22Rv1 (cell line): Measurements from ENCODE around the gene LPO.

ENCODE experiments used
- H3K27ac ChIP-seq: fragments of 450-650 bp; 2 replicates; pipeline ENCODE4 v1.5.1; 2017
- ZFX ChIP-seq: fragments of 450-650 bp; IDR thresholded peaks from 2 replicates; pipeline ENCODE4 v1.6.1; 2017; ENCODE audit warnings: antibody characterized with exemption, borderline replicate concordance
- TF ChIP-seq, protein P1 (sequence below): fragments of 450-650 bp; IDR thresholded peaks from 2 replicates; pipeline ENCODE4 v1.5.1; 2017; ENCODE audit warnings: mild to moderate bottlenecking

LPO gene

DNA sequence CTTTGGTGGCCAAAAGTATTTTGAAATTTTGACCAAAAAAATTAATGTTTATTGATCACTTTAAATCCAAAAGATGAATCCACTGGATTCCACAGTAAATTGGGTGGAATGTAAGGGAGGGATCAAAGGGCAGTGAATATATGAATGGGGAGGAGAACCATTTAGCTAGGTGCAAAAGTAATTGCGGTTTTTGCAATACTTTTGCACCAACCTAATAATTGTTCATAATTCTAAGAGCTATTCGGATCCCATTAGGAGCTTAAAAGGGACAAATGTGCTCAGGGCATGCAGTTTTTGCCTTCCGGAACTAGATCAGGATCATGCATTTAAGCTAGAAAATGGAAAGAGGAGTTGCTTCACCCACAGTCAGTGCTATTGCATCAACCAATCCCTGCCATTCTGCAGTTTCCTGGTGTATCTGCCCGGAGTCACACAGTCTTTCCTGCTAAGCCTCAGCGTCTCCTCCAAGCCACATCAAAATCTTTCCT is at the start of gene LPO:
Gene LPO, plus strand, starts transcription at position 438 of the 488 bp plus-strand sequence. CDS start 4,396 bp downstream, outside the sequence.
- TF ChIP-seq, protein P1, sequence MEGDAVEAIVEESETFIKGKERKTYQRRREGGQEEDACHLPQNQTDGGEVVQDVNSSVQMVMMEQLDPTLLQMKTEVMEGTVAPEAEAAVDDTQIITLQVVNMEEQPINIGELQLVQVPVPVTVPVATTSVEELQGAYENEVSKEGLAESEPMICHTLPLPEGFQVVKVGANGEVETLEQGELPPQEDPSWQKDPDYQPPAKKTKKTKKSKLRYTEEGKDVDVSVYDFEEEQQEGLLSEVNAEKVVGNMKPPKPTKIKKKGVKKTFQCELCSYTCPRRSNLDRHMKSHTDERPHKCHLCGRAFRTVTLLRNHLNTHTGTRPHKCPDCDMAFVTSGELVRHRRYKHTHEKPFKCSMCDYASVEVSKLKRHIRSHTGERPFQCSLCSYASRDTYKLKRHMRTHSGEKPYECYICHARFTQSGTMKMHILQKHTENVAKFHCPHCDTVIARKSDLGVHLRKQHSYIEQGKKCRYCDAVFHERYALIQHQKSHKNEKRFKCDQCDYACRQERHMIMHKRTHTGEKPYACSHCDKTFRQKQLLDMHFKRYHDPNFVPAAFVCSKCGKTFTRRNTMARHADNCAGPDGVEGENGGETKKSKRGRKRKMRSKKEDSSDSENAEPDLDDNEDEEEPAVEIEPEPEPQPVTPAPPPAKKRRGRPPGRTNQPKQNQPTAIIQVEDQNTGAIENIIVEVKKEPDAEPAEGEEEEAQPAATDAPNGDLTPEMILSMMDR, result no peak
- TF ChIP-seq ZFX, result no peak
- no peak within 1 kb of the TSS for H3K27ac ChIP-seq

- no peak for TF ChIP-seq ZFX
- TF ChIP-seq, protein P1, result no peak
Measured at GRCh38 chr17:58189436-58190146, 48.8 kb upstream of the LPO start.

DNA sequence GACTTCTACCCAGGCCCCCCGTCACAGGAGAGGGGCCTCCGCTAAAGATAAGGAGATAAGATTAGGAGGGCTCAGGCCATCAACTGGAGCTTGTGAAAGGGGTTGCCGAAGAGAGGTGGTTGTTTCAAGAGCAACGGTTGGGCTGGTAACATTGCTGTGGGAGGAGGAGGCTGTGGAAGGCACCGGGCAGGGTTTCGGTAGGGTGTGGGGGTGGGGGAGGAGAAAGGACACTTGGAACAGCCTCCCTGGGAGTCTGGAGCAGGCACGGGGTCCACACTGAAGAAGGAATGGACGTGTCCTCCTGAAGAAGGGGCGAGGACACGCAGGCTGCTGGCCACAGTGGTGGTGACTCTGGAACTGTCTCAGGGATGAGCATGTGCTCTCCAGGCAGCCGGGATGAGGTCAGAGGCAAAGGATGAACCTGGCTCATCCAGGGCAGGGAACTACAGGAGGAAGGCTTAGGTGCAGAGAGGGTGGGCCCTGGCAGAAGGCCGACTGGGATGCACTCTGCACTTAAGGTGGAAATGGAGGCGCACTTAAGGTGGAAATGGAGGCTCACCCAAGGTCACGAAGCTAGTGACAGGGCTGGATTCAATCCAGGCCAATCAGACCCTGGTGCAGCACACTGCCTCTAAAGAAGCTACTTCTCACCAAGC is 47.0 kb upstream of the LPO start:
- no peak overlapping the region for H3K27ac ChIP-seq
- TF ChIP-seq, protein P1, result no peak
- TF ChIP-seq ZFX, result no peak

More at GRCh38 chr17:58189436-58190146, 48.8 kb upstream of the LPO start:
- H3K27ac ChIP-seq, result no peak overlapping the region

GRCh38 chr17:58192612-58193011 is 45.8 kb upstream of the LPO start, which contains the start of gene EPX:
EPX (plus strand) TSS chr17:58192726; CDS start chr17:58192847, 121 bp downstream.
- no peak within 1 kb of the TSS for H3K27ac ChIP-seq
- no peak for TF ChIP-seq ZFX
- TF ChIP-seq, protein P1, result no peak

DNA sequence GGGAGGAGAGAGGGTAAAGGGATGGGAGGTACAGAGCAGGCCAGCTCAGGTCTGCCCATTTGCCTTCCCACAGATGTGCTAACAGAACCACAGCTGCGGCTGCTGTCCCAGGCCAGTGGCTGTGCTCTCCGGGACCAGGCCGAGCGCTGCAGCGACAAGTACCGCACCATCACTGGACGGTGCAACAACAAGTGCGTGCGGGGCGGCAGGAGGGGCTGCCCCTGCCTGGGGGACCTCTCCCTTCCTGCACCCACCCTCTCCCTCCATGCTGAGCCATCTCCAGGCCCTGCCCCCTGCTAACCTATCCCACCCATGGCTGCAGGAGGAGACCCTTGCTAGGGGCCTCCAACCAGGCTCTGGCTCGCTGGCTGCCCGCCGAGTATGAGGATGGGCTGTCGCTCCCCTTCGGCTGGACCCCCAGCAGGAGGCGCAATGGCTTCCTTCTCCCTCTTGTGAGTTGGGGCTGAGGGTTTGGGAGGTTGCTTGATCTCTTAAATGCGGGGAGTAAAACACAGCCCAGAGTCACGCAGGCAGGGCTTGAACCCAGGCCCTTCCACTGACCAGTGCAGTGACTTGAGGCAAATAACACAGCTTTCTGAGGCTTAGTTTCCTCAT is 44.6 kb upstream of the LPO start:
- TF ChIP-seq ZFX, result no peak
- TF ChIP-seq, protein P1, result peak; percentile 30
- no peak overlapping the region for H3K27ac ChIP-seq

DNA sequence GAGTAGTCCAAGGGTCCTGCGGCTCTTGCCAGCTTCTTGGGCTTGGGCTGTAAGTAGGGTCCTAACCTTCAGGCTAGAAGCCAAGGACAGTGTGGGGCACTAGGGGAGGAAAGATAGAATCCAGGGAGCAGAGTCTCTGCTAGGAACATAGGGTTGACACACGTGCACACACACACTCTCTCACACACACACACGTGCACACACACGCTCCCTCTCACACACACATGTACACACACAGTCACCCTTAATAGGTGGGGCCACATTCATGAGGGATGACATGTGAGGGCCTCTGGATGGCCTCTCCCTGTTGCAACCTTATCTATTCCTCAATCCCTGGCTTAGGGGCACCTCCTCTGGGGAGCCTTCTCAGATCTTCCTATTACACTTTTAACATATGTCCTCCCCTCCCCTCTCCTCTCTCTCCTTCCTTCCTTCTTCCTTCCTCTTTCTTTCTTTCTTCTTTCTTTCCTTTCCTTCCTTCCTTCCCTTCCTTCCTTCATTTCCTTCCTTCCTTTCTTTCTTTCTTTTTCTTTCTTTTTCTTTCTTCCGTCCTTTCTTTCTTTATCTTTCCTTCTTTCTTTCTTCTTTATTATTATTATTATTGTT is 42.8 kb upstream of the LPO start:
- TF ChIP-seq ZFX, result no peak
- TF ChIP-seq, protein P1, result no peak
- no peak overlapping the region for H3K27ac ChIP-seq
